Natural killer cell (primary cell): ENCODE results near the gene TDRKH. TPM values are rescaled to one million over a fixed set of nuclear protein-coding genes. Genes with fewer than 3 reads are reported as not detected.
A peak's percentile ranks its signal among the peaks of the same experiment; 100 is the strongest.

ENCODE experiments used
- ATAC-seq, 3 donors: fragments of 150-1000 bp in 2 of 3; fragments of 200-7000 bp in 1 of 3; cut with Tn5 transposase; 1 replicate in 1 of 3; 2 replicates in 2 of 3; pipeline ENCODE4 v1.10.0; 2021; ENCODE audit warnings: mild to moderate bottlenecking in 2 of 3, moderate library complexity in 2 of 3
- DNase-seq, 2 donors: peaks; one replicate each; pipeline versions ENCODE4 v3.0.0 to v3.0.0-alpha.2; 2013 to 2021; ENCODE audit warnings: mixed read lengths in 1 of 2
- H3K27ac ChIP-seq: one replicate; pipeline ENCODE4 v1.5.1; 2013; ENCODE audit warnings: mild to moderate bottlenecking, low read length
- H3K27me3 ChIP-seq: one replicate; pipeline ENCODE4 v1.6.1; 2013; ENCODE audit warnings: low read length; ENCODE audit not compliant: control insufficient read depth, insufficient read depth
- H3K36me3 ChIP-seq: one replicate; pipeline ENCODE4 v1.6.1; 2013; ENCODE audit warnings: low read length; ENCODE audit not compliant: control insufficient read depth, insufficient read depth
- H3K4me1 ChIP-seq: one replicate; pipeline ENCODE4 v1.6.1; 2013; ENCODE audit warnings: low read length; ENCODE audit not compliant: control insufficient read depth, insufficient read depth
- H3K4me3 ChIP-seq: one replicate; pipeline ENCODE4 v1.5.1; 2013; ENCODE audit warnings: low read length
- H3K9me3 ChIP-seq: one replicate; pipeline ENCODE4 v1.6.1; 2013; ENCODE audit warnings: low read length; ENCODE audit not compliant: control insufficient read depth, insufficient read depth
- H3K27ac Mint-ChIP-seq, 2 donors: one replicate each; pipeline ENCODE4 v1.8.0; 2022; ENCODE audit warnings: mild to moderate bottlenecking in 2 of 2, mixed read lengths in 2 of 2, moderate library complexity in 1 of 2
- H3K27me3 Mint-ChIP-seq, 2 donors: one replicate each; pipeline ENCODE4 v1.8.0; 2022; ENCODE audit warnings: low read depth in 2 of 2, mixed read lengths in 2 of 2
- H3K36me3 Mint-ChIP-seq: one replicate; pipeline ENCODE4 v1.8.0; 2022; ENCODE audit warnings: mixed read lengths
- H3K4me1 Mint-ChIP-seq, 2 donors: one replicate each; pipeline ENCODE4 v1.8.0; 2022; ENCODE audit warnings: mixed read lengths in 2 of 2
- H3K4me3 Mint-ChIP-seq: one replicate; pipeline ENCODE4 v1.8.0; 2022; ENCODE audit warnings: mild to moderate bottlenecking, moderate library complexity, mixed read lengths
- H3K9me3 Mint-ChIP-seq, 2 donors: one replicate each; pipeline ENCODE4 v1.8.0; 2022; ENCODE audit warnings: mixed read lengths in 2 of 2
- WGBS: methylation state at CpG from one replicate; pipeline ENCODE4 v1.1.7; 2013; ENCODE audit warnings: missing lambda C conversion rate; ENCODE audit not compliant: insufficient coverage; 5-methylcytosine and 5-hydroxymethylcytosine counted together
- intact Hi-C: fragments of 100-400 bp; cut with micrococcal nuclease; formaldehyde crosslinking; loops from one replicate; pipeline ENCODE4 v1.14.2; 2022
- total RNA-seq, 4 donors: library from RNA; stranded (reverse); fragments of 120-200 nt in 1 of 4; gene quantifications; one replicate each; pipeline versions ENCODE4 v1.2.3 to v1.2.4, GENCODE V29; 2013 to 2022
- TF ChIP-seq, protein P1 (sequence below): fragments of 200-600 bp; IDR thresholded peaks from one replicate; pipeline ENCODE4 v1.8.0; 2022; ENCODE audit warnings: antibody characterized with exemption

TDRKH gene
- total RNA-seq, 3 donors from 2014 or later (not counting 1 experiment from before 2014, with no cell fraction given): 6.3 to 14.5 (median 8.0) TPM

GRCh38 chr1:151815716-151816327, 25.5 kb upstream of the TDRKH start:
- Mint-ChIP-seq H3K36me3 (no peaks in the 10 kb centered on the region), H3K4me1 (peaks cover 36 to 41% of the 10 kb centered on the region in 2 donors), H3K9me3 (no peaks in the 10 kb centered on the region), H3K27ac (peak overlapping the region; percentile 3 to 64), H3K27me3 (peaks cover 0 to 2% of the 10 kb centered on the region in 2 donors), H3K4me3 (peak overlapping the region; percentile 21)
- intact Hi-C loops: no loop called here
- WGBS: under 1% methylated on average over 10 of the region's 12 CpGs
- peak in 1 of 2 donors; percentile 67 for DNase-seq
- Histone ChIP-seq H3K27ac (peak overlapping the region; percentile 48), H3K9me3 (no peaks in the 10 kb centered on the region), H3K27me3 (no peaks in the 10 kb centered on the region), H3K4me1 (peaks cover 66% of the 10 kb centered on the region), H3K4me3 (no peak overlapping the region), H3K36me3 (no peaks in the 10 kb centered on the region)
- ATAC-seq: peak; percentile 36 to 76 (median 50)
- TF ChIP-seq, protein P1, sequence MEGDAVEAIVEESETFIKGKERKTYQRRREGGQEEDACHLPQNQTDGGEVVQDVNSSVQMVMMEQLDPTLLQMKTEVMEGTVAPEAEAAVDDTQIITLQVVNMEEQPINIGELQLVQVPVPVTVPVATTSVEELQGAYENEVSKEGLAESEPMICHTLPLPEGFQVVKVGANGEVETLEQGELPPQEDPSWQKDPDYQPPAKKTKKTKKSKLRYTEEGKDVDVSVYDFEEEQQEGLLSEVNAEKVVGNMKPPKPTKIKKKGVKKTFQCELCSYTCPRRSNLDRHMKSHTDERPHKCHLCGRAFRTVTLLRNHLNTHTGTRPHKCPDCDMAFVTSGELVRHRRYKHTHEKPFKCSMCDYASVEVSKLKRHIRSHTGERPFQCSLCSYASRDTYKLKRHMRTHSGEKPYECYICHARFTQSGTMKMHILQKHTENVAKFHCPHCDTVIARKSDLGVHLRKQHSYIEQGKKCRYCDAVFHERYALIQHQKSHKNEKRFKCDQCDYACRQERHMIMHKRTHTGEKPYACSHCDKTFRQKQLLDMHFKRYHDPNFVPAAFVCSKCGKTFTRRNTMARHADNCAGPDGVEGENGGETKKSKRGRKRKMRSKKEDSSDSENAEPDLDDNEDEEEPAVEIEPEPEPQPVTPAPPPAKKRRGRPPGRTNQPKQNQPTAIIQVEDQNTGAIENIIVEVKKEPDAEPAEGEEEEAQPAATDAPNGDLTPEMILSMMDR: no peak

DNA sequence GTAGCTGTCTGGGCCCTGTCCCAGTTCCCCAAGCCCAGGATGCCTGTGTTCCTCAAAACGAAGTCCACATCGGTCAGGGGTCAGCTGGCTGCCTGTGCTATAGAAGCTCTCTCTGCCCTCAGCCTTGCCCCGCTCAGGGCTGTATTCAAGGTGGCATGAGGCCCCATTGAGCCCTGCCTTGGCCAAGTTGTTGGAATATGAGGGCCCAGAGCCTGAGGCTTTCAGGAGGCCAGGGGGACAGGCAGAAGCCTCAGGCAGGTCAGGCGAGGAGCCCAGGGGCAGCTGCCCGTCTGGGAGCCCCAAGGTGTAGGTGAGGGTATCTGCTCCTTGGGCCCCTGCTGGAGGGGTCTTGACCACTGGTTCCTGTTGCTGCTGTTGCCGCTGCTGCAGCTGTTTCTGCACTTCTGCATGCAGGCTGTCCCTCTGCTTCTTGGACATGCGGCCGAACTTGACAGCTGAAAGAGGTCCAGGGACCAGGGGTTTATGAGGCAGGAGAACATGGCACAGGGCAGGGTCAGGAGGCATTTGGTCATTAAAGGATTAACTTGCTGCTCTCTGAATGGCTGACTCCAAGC, 24.8 kb upstream of the TDRKH start:
- H3K36me3 Mint-ChIP-seq: no peaks in the 10 kb centered on the region
- peaks cover 59% of the 10 kb centered on the region for H3K4me1 ChIP-seq
- intact Hi-C loops: no loop called here
- peak overlapping the region; percentile 48 for H3K27ac ChIP-seq
- no peaks in the 10 kb centered on the region for H3K9me3 Mint-ChIP-seq
- peaks cover 32 to 40% of the 10 kb centered on the region in 2 donors for H3K4me1 Mint-ChIP-seq
- TF ChIP-seq, protein P1: no peak
- peaks cover 0 to 2% of the 10 kb centered on the region in 2 donors for H3K27me3 Mint-ChIP-seq
- DNase-seq (no peak), ATAC-seq (no peak)
- H3K36me3 ChIP-seq: no peaks in the 10 kb centered on the region
- peak overlapping the region; percentile 3 to 64 for H3K27ac Mint-ChIP-seq
- H3K4me3 ChIP-seq: no peak overlapping the region
- H3K4me3 Mint-ChIP-seq: peak overlapping the region; percentile 25
- no peaks in the 10 kb centered on the region for H3K9me3 ChIP-seq
- no peaks in the 10 kb centered on the region for H3K27me3 ChIP-seq
- 81% methylated on average over 8 of the region's 8 CpGs for WGBS

- DNase-seq (no peak), ATAC-seq (no peak)
- Mint-ChIP-seq H3K27me3 (peaks cover 0 to 2% of the 10 kb centered on the region in 2 donors), H3K27ac (no peak overlapping the region), H3K9me3 (no peaks in the 10 kb centered on the region), H3K36me3 (no peaks in the 10 kb centered on the region), H3K4me3 (no peak overlapping the region), H3K4me1 (peaks cover 32 to 36% of the 10 kb centered on the region in 2 donors)
- no peaks in the 10 kb centered on the region for H3K9me3 ChIP-seq
- intact Hi-C loops: no loop called here
- no peaks in the 10 kb centered on the region for H3K36me3 ChIP-seq
- TF ChIP-seq, protein P1: no peak
- H3K27me3 ChIP-seq: no peaks in the 10 kb centered on the region
- WGBS: 94% methylated on average over 15 of the region's 15 CpGs
- peaks cover 52% of the 10 kb centered on the region for H3K4me1 ChIP-seq
- H3K27ac ChIP-seq: no peak overlapping the region
- H3K4me3 ChIP-seq: no peak overlapping the region
Observed at GRCh38 chr1:151814426-151814825, 24.1 kb upstream of the TDRKH start.
